Left ventricle myocardium inferior (tissue), 1 donor: ENCODE data around the gene SNRNP40. TPM values are rescaled to one million over a fixed set of nuclear protein-coding genes. Genes with fewer than 3 reads are reported as not detected.

ENCODE experiments used
- DNase-seq: peaks from one replicate; pipeline ENCODE4 v3.0.0-alpha.2; 2020
- H3K27ac ChIP-seq: fragments of 200-600 bp; replicated peaks from 2 replicates; pipeline ENCODE4 v1.8.0; 2021
- H3K27me3 ChIP-seq: fragments of 200-600 bp; 2 replicates; pipeline ENCODE4 v1.8.0; 2021; ENCODE audit warnings: low read depth
- H3K36me3 ChIP-seq: fragments of 200-600 bp; 2 replicates; pipeline ENCODE4 v1.8.0; 2021
- H3K4me1 ChIP-seq: fragments of 200-600 bp; 2 replicates; pipeline ENCODE4 v1.8.0; 2021
- H3K4me3 ChIP-seq: fragments of 200-600 bp; 2 replicates; pipeline ENCODE4 v1.8.0; 2021; ENCODE audit warnings: mild to moderate bottlenecking, moderate library complexity
- H3K9me3 ChIP-seq: fragments of 200-600 bp; replicated peaks from 2 replicates; pipeline ENCODE4 v1.8.0; 2021
- intact Hi-C: fragments of 100-400 bp; cut with micrococcal nuclease; formaldehyde crosslinking; loops from one replicate; pipeline ENCODE4 v1.11.0; 2022
- total RNA-seq: library from RNA; stranded (reverse); fragmentation: NEBNext Ultra II Directional; extraction: Animal tissue kit (Norgen Biotek cat#: 25700); gene quantifications from one replicate; pipeline ENCODE4 v1.2.1, GENCODE V29; 2021
- TF ChIP-seq, protein P1 (sequence below): fragments of 200-600 bp; IDR thresholded peaks from 2 replicates; pipeline ENCODE4 v1.8.0; 2021; ENCODE audit warnings: antibody characterized with exemption, mild to moderate bottlenecking, borderline replicate concordance
- donor health status: DM: no; HTN: yes; CAD: no; lungs with severe emphysema.

Gene SNRNP40
- total RNA-seq, 1 donor from 2014 or later: 19.7 TPM

DNA sequence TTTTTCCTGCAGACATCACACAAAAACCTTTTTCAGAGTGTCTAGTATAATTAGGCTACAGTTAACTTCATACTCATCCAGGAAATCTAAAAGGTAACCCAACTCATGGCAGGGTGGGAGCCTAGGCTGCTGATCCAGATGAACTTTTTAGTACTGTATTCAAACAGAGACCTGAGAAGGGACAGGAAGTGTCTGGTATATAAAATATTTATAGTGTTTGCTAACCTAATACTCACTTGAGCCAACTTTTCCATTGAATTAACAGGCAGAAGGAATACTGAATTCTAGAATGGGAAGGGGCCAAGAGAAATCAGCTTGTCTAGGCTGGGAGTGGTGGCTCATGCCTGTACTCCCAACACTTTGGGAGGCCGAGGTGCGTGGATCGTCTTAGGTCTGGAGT is 34.7 kb downstream of the SNRNP40 start:
- Histone ChIP-seq H3K27me3 (no peaks in the 10 kb centered on the region), H3K27ac (no peak overlapping the region), H3K36me3 (peaks cover 95% of the 10 kb centered on the region), H3K4me3 (no peak overlapping the region), H3K4me1 (peaks cover 13% of the 10 kb centered on the region), H3K9me3 (no peaks in the 10 kb centered on the region)
- no peak for DNase-seq
- intact Hi-C loops: no loop called here
- TF ChIP-seq, protein P1, sequence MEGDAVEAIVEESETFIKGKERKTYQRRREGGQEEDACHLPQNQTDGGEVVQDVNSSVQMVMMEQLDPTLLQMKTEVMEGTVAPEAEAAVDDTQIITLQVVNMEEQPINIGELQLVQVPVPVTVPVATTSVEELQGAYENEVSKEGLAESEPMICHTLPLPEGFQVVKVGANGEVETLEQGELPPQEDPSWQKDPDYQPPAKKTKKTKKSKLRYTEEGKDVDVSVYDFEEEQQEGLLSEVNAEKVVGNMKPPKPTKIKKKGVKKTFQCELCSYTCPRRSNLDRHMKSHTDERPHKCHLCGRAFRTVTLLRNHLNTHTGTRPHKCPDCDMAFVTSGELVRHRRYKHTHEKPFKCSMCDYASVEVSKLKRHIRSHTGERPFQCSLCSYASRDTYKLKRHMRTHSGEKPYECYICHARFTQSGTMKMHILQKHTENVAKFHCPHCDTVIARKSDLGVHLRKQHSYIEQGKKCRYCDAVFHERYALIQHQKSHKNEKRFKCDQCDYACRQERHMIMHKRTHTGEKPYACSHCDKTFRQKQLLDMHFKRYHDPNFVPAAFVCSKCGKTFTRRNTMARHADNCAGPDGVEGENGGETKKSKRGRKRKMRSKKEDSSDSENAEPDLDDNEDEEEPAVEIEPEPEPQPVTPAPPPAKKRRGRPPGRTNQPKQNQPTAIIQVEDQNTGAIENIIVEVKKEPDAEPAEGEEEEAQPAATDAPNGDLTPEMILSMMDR: no peak

DNA sequence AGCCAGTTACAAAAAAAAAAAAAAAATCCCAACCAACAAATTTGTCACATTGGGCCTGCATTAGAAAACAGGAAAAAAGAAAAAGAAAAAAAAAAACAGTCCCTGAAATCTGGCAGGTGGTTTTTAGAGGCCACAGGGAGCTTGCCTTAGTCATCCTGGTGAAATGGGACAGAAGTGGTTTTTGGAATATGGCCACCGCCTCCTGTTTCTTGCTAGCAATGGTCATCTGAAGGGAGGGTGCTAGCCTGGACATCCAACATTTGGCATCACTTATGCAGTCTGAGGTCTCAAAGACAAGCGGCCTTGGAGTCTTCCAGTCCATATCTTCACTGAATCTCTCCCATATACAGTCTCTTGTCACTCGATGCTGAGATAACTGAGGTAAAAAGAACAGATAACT is 36.8 kb downstream of the SNRNP40 start:
- no peaks in the 10 kb centered on the region for H3K9me3 ChIP-seq
- TF ChIP-seq, protein P1: no peak
- intact Hi-C loops: no loop called here
- H3K4me3 ChIP-seq: no peak overlapping the region
- H3K27ac ChIP-seq: no peak overlapping the region
- H3K27me3 ChIP-seq: no peaks in the 10 kb centered on the region
- H3K4me1 ChIP-seq: peaks cover 7% of the 10 kb centered on the region
- peaks cover 77% of the 10 kb centered on the region for H3K36me3 ChIP-seq
- no peak for DNase-seq

DNA sequence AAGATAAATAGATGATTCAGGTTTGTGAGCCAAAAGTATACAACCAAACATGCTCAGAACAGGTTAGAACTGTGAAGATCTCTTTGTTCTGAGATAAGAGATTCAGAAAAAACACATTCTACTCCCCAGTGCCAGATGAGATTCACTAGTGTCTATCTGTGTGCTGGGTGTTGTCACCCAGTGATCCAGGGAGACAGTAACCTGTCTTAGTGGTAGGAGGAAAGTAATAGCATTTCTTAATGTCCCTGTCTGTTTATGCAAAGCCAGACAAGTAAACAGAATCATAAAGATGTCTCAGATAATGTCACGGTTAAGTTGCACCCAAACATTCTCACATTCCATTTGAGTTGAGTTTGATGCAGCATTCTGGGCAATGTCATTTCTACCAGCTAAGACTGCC is 38.0 kb downstream of the SNRNP40 start:
- intact Hi-C loops: no loop called here
- H3K27ac ChIP-seq: no peak overlapping the region
- peaks cover 70% of the 10 kb centered on the region for H3K36me3 ChIP-seq

DNA sequence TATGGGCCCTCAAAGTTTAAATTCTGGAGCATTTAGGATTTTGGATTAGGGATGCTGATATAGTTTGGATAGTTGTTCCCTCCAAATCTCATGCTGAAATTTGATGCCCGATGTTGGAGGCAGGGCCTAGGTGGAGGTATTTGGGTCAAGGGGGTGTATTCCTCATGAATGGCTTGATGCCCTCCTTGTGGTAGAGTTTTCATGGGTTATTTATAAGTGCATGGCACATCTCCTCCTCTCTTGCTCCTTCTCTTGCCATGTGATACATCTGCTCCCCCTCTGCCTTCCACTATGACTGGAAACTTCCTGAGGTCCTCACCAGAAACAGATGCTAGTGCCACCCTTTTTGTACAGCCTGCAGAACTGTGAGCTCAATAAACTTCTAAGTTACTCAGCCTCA is 39.4 kb downstream of the SNRNP40 start:
- H3K27ac ChIP-seq: no peak overlapping the region
- peaks cover 57% of the 10 kb centered on the region for H3K36me3 ChIP-seq
- TF ChIP-seq, protein P1: no peak
- H3K9me3 ChIP-seq: no peaks in the 10 kb centered on the region
- H3K27me3 ChIP-seq: no peaks in the 10 kb centered on the region
- no peaks in the 10 kb centered on the region for H3K4me1 ChIP-seq
- H3K4me3 ChIP-seq: no peak overlapping the region
- intact Hi-C loops: no loop called here
- no peak for DNase-seq

More for the DNA sequence above, 38.0 kb downstream of the SNRNP40 start:
- TF ChIP-seq, protein P1: no peak
- no peak for DNase-seq
- no peaks in the 10 kb centered on the region for H3K9me3 ChIP-seq
- no peaks in the 10 kb centered on the region for H3K4me1 ChIP-seq
- H3K27me3 ChIP-seq: no peaks in the 10 kb centered on the region
- H3K4me3 ChIP-seq: no peak overlapping the region

DNA sequence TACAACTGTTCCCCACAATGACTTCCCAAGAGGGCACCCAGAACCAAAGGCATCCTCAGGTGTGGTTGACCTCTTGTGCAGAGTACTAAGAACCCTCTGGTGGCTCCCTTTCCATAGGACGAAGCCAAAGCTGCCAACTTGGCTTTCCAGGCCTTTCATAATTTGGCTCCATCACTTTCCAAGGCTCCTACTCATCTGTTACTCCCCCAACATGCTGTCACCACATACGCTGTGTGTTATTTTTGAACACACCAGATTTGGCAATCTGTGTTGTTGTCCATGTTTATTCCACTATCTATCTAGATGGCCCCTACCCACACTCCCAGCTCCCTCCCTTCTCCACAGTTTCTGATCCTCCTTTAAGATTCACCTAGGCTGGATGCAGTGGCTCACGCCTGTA is 46.7 kb downstream of the SNRNP40 start:
- Histone ChIP-seq H3K4me1 (no peaks in the 10 kb centered on the region), H3K27me3 (no peaks in the 10 kb centered on the region), H3K4me3 (no peak overlapping the region), H3K9me3 (no peaks in the 10 kb centered on the region), H3K36me3 (no peaks in the 10 kb centered on the region), H3K27ac (no peak overlapping the region)
- intact Hi-C loops: no loop called here
- TF ChIP-seq, protein P1: no peak
- no peak for DNase-seq

DNA sequence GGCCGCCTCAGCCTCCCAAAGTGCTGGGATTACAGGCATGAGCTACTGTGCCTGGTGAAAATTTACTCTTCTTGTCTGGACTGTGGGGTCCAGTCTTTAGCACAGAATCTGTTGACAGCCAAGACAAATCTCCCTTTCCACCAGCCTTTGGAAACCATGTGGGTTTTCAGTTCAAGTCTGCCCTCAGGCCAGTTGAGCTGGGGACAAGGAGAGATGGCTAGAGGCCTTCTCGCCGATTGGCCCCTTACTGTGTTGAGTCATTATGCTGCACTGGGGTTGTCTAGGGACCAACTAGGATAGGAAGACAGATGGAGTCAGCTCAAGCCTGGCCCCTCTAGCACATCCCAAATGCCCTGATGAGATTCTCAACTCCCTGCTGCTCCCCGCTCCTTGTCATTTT is 48.3 kb downstream of the SNRNP40 start:
- no peak overlapping the region for H3K4me3 ChIP-seq
- H3K9me3 ChIP-seq: no peaks in the 10 kb centered on the region
- H3K4me1 ChIP-seq: no peaks in the 10 kb centered on the region
- no peaks in the 10 kb centered on the region for H3K27me3 ChIP-seq
- H3K36me3 ChIP-seq: no peaks in the 10 kb centered on the region
- TF ChIP-seq, protein P1: no peak
- no peak overlapping the region for H3K27ac ChIP-seq
- intact Hi-C loops: no loop called here
- no peak for DNase-seq
